SH-SY5Y (cell line): ENCODE data around the gene CROCC2.

Experiments used
- GATA2 ChIP-seq: IDR thresholded peaks from 2 replicates; pipeline ENCODE4 v1.6.1; 2011; ENCODE audit warnings: mild to moderate bottlenecking, low read depth, low read length
- GATA3 ChIP-seq: IDR thresholded peaks from 2 replicates; pipeline ENCODE4 v1.6.1; 2011; ENCODE audit warnings: low read depth, mild to moderate bottlenecking, low read length, moderate library complexity

The CROCC2 gene

GRCh38 chr2:240872317-240873097 is 33.6 kb upstream of the CROCC2 start:
- TF ChIP-seq GATA2 (no peak), GATA3 (no peak)

- TF ChIP-seq GATA2 (no peak), GATA3 (no peak)
These were observed 32.9 kb upstream of the CROCC2 start for GRCh38 chr2:240873098-240873788.

- TF ChIP-seq GATA2 (no peak), GATA3 (no peak)
These were observed 32.1 kb upstream of the CROCC2 start for GRCh38 chr2:240873805-240874714.

- TF ChIP-seq GATA3 = no peak
- no peak for TF ChIP-seq GATA2
These were observed 31.4 kb upstream of the CROCC2 start for GRCh38 chr2:240874715-240875227.

GRCh38 chr2:240875228-240876034 is 30.7 kb upstream of the CROCC2 start:
- no peak for TF ChIP-seq GATA3
- no peak for TF ChIP-seq GATA2

GRCh38 chr2:240876035-240876474 is 30.1 kb upstream of the CROCC2 start:
- TF ChIP-seq GATA3 (no peak), GATA2 (no peak)

GRCh38 chr2:240876475-240877251 is 29.5 kb upstream of the CROCC2 start:
- TF ChIP-seq GATA2 = no peak
- no peak for TF ChIP-seq GATA3

GRCh38 chr2:240877460-240878340 is 28.4 kb upstream of the CROCC2 start:
- no peak for TF ChIP-seq GATA3
- no peak for TF ChIP-seq GATA2

GRCh38 chr2:240878341-240878936 is 27.7 kb upstream of the CROCC2 start:
- TF ChIP-seq GATA3 = no peak
- no peak for TF ChIP-seq GATA2

GRCh38 chr2:240879105-240879504 is 27.0 kb upstream of the CROCC2 start:
- TF ChIP-seq GATA2 (no peak), GATA3 (no peak)

- no peak for TF ChIP-seq GATA2
- no peak for TF ChIP-seq GATA3
These were observed 24.2 kb upstream of the CROCC2 start for GRCh38 chr2:240881913-240882312.
